Fibroblast of the aortic adventitia (primary cell): Measurements from ENCODE around the gene SLC9A2. TPM values are rescaled to one million over a fixed set of nuclear protein-coding genes. Genes with fewer than 3 reads are reported as not detected.

ENCODE experiments used
- DNase-seq: peaks from one replicate; pipeline ENCODE4 v3.0.0-alpha.2; 2010; ENCODE audit warnings: low read depth
- H3K4me3 ChIP-seq: 2 replicates; pipeline ENCODE4 v1.5.1; 2011; ENCODE audit warnings: low read depth, mild to moderate bottlenecking, control low read depth, low read length, moderate library complexity
- total RNA-seq: library from RNA; depleted of rRNA; stranded (reverse); fragments of >200 nt; gene quantifications from 2 replicates; pipeline ENCODE4 v1.2.3, GENCODE V29; 2012; ENCODE audit warnings: low replicate concordance
- TF ChIP-seq, protein P1 (sequence below): IDR thresholded peaks from 2 replicates; pipeline ENCODE4 v1.5.1; 2011; ENCODE audit warnings: mild to moderate bottlenecking, low read length, control low read depth, inconsistent platforms; ENCODE audit not compliant: insufficient read depth

SLC9A2 gene
- total RNA-seq, 1 donor = under 0.01 TPM

GRCh38 chr2:102632380-102633175 lies 13.2 kb downstream of the SLC9A2 start:
- no peak for DNase-seq
- no peak overlapping the region for H3K4me3 ChIP-seq
- TF ChIP-seq, protein P1, sequence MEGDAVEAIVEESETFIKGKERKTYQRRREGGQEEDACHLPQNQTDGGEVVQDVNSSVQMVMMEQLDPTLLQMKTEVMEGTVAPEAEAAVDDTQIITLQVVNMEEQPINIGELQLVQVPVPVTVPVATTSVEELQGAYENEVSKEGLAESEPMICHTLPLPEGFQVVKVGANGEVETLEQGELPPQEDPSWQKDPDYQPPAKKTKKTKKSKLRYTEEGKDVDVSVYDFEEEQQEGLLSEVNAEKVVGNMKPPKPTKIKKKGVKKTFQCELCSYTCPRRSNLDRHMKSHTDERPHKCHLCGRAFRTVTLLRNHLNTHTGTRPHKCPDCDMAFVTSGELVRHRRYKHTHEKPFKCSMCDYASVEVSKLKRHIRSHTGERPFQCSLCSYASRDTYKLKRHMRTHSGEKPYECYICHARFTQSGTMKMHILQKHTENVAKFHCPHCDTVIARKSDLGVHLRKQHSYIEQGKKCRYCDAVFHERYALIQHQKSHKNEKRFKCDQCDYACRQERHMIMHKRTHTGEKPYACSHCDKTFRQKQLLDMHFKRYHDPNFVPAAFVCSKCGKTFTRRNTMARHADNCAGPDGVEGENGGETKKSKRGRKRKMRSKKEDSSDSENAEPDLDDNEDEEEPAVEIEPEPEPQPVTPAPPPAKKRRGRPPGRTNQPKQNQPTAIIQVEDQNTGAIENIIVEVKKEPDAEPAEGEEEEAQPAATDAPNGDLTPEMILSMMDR = no peak

- DNase-seq = no peak
- TF ChIP-seq, protein P1 = no peak
- no peak overlapping the region for H3K4me3 ChIP-seq
Observed at GRCh38 chr2:102634831-102635241, 15.5 kb downstream of the SLC9A2 start.

GRCh38 chr2:102635317-102635716 lies 16.0 kb downstream of the SLC9A2 start:
- H3K4me3 ChIP-seq = no peak overlapping the region
- DNase-seq = no peak
- TF ChIP-seq, protein P1 = no peak

- no peak overlapping the region for H3K4me3 ChIP-seq
- no peak for DNase-seq
- TF ChIP-seq, protein P1 = no peak
Observed at GRCh38 chr2:102636283-102636907, 17.0 kb downstream of the SLC9A2 start.

GRCh38 chr2:102637358-102637757 lies 18.0 kb downstream of the SLC9A2 start:
- TF ChIP-seq, protein P1 = no peak
- no peak for DNase-seq
- no peak overlapping the region for H3K4me3 ChIP-seq

DNA sequence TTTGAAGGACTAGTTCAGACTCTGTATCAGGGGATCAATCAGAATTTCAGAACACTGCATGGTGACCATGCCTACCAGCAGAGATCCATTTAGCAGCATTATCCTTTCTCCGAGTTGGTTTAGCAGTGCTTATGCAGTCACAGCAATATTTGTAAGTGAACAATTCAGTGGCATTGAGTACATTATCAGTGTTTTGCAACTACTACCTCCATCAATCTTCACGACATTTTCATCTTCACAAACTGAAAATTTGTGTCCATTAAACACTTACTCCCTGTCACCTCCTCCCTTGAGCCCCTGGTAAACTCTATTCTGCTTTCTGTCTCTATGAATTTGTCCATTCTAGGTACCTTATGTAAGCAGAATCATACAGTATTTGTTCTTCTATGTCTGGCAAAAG lies 20.1 kb downstream of the SLC9A2 start:
- no peak overlapping the region for H3K4me3 ChIP-seq
- no peak for DNase-seq
- TF ChIP-seq, protein P1 = no peak
